Stomach smooth muscle (tissue), 2 donors: ENCODE measurements around the gene PRICKLE2.

Experiments used
- H3K27ac ChIP-seq: one replicate; pipeline ENCODE4 v1.7.0; 2013; ENCODE audit warnings: mild to moderate bottlenecking, low read length, inconsistent platforms
- H3K27me3 ChIP-seq, 2 donors: one replicate each; pipeline ENCODE4 v1.7.0; 2013; ENCODE audit warnings: low read length in 2 of 2; ENCODE audit not compliant: insufficient read depth in 2 of 2, control insufficient read depth in 1 of 2
- H3K36me3 ChIP-seq, 2 donors: one replicate each; pipeline ENCODE4 v1.7.0; 2013; ENCODE audit warnings: low read length in 2 of 2; ENCODE audit not compliant: control insufficient read depth in 2 of 2, insufficient read depth in 2 of 2
- H3K4me1 ChIP-seq: one replicate; pipeline ENCODE4 v1.7.0; 2013; ENCODE audit warnings: low read length; ENCODE audit not compliant: control insufficient read depth, insufficient read depth
- H3K4me3 ChIP-seq, 2 donors: one replicate each; pipeline ENCODE4 v1.7.0; 2013; ENCODE audit warnings: low read length in 2 of 2
- H3K9ac ChIP-seq, 2 donors: one replicate each; pipeline ENCODE4 v1.7.0; 2013; ENCODE audit warnings: low read length in 2 of 2, mild to moderate bottlenecking in 1 of 2
- H3K9me3 ChIP-seq, 2 donors: one replicate each; pipeline ENCODE4 v1.7.0; 2013; ENCODE audit warnings: low read length in 2 of 2; ENCODE audit not compliant: control insufficient read depth in 2 of 2
- donor health status: healthy.
- donor health status: Pancreatic carcinoma.

The PRICKLE2 gene

GRCh38 chr3:64209866-64210621, 15.2 kb downstream of the PRICKLE2 start:
- Histone ChIP-seq H3K9me3 (no peaks in the 10 kb centered on the region), H3K27ac (peak overlapping the region; percentile 89), H3K4me1 (peaks cover 76% of the 10 kb centered on the region), H3K27me3 (no peaks in the 10 kb centered on the region), H3K36me3 (peaks cover 0 to 2% of the 10 kb centered on the region in 2 donors), H3K9ac (peak overlapping the region; percentile 8 to 55), H3K4me3 (peak overlapping the region in 1 of 2 donors; percentile 47)

- Histone ChIP-seq H3K27me3 (no peaks in the 10 kb centered on the region), H3K4me3 (peak overlapping the region; percentile 15 to 49), H3K9ac (peak overlapping the region in 1 of 2 donors; percentile 7), H3K27ac (peak overlapping the region; percentile 78), H3K36me3 (peaks cover 0 to 2% of the 10 kb centered on the region in 2 donors), H3K4me1 (peaks cover 56% of the 10 kb centered on the region), H3K9me3 (no peaks in the 10 kb centered on the region)
These were observed 17.8 kb downstream of the PRICKLE2 start for GRCh38 chr3:64207289-64208080.

DNA sequence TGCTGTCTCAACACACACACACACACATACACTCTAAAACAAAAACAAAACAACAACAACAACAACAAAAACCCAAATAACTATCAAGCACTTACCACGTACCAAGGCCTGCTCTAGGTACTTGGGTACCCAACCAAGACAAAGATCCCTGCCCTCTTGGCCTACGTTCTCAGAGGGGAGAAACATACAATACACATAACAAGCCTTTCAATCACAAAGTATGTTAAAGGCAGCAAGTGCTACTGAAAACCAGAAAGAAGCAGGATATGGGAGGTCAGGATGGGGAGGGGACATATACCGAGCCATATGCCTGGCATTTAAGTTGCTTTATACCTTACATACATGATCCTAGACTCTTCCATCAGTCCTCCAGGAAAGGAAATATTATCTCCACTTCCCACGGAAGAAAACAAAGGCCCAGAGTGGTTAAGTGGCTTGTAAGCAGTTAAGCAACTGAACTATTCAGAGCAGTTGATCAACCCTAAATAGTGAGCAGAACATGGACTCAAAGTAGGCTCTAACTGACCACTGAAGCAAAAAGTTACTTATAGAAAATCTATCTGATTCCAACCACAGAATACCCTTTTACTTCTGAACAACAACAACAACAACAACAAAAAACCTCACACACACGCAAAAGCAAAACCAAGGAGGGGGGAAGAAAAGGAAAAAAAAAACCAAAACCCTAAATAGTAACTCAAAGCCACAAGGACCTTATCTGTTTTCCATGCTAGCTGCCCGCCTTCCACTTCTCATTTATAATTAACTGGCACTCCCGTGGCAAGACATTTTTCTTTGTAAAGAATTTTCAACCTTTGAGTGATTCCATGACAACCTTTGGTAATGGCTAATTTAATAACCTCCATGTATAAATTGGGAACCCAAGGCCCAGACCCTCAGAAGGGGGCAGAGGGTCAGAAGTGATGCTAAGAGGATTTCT, 21.0 kb downstream of the PRICKLE2 start:
- no peak overlapping the region for H3K4me3 ChIP-seq
- H3K9ac ChIP-seq = no peak overlapping the region
- peak overlapping the region; percentile 26 for H3K27ac ChIP-seq
- H3K4me1 ChIP-seq = peaks cover 25% of the 10 kb centered on the region
- H3K36me3 ChIP-seq = no peaks in the 10 kb centered on the region
- H3K27me3 ChIP-seq = no peaks in the 10 kb centered on the region
- no peaks in the 10 kb centered on the region for H3K9me3 ChIP-seq

- Histone ChIP-seq H3K36me3 (peaks cover 0 to 2% of the 10 kb centered on the region in 2 donors), H3K4me1 (peaks cover 23% of the 10 kb centered on the region), H3K9me3 (no peaks in the 10 kb centered on the region), H3K27ac (no peak overlapping the region), H3K27me3 (no peaks in the 10 kb centered on the region), H3K4me3 (no peak overlapping the region), H3K9ac (no peak overlapping the region)
These were observed 22.1 kb downstream of the PRICKLE2 start for GRCh38 chr3:64203216-64203615.

GRCh38 chr3:64199932-64200331, 25.3 kb downstream of the PRICKLE2 start:
- Histone ChIP-seq H3K9me3 (peaks cover 0 to 3% of the 10 kb centered on the region in 2 donors), H3K9ac (no peak overlapping the region), H3K36me3 (peaks cover 3 to 11% of the 10 kb centered on the region in 2 donors), H3K27me3 (no peaks in the 10 kb centered on the region), H3K4me3 (no peak overlapping the region), H3K4me1 (no peaks in the 10 kb centered on the region), H3K27ac (no peak overlapping the region)

GRCh38 chr3:64196236-64196929, 28.9 kb downstream of the PRICKLE2 start:
- Histone ChIP-seq H3K27ac (no peak overlapping the region), H3K4me3 (no peak overlapping the region), H3K27me3 (no peaks in the 10 kb centered on the region), H3K36me3 (peaks cover 5 to 11% of the 10 kb centered on the region in 2 donors), H3K9ac (no peak overlapping the region), H3K9me3 (peaks cover 0 to 3% of the 10 kb centered on the region in 2 donors), H3K4me1 (no peaks in the 10 kb centered on the region)

GRCh38 chr3:64195789-64196188, 29.5 kb downstream of the PRICKLE2 start:
- Histone ChIP-seq H3K9ac (no peak overlapping the region), H3K4me3 (no peak overlapping the region), H3K27ac (no peak overlapping the region), H3K36me3 (peaks cover 5 to 11% of the 10 kb centered on the region in 2 donors), H3K27me3 (no peaks in the 10 kb centered on the region), H3K9me3 (peaks cover 0 to 3% of the 10 kb centered on the region in 2 donors), H3K4me1 (peaks cover under 1% of the 10 kb centered on the region)

- no peak overlapping the region for H3K4me3 ChIP-seq
- no peak overlapping the region for H3K27ac ChIP-seq
- no peaks in the 10 kb centered on the region for H3K27me3 ChIP-seq
- no peaks in the 10 kb centered on the region for H3K9me3 ChIP-seq
- H3K36me3 ChIP-seq = peaks cover 2% of the 10 kb centered on the region in 2 donors
- peaks cover 36% of the 10 kb centered on the region for H3K4me1 ChIP-seq
- H3K9ac ChIP-seq = no peak overlapping the region
These were observed 33.4 kb downstream of the PRICKLE2 start for GRCh38 chr3:64191822-64192221.

DNA sequence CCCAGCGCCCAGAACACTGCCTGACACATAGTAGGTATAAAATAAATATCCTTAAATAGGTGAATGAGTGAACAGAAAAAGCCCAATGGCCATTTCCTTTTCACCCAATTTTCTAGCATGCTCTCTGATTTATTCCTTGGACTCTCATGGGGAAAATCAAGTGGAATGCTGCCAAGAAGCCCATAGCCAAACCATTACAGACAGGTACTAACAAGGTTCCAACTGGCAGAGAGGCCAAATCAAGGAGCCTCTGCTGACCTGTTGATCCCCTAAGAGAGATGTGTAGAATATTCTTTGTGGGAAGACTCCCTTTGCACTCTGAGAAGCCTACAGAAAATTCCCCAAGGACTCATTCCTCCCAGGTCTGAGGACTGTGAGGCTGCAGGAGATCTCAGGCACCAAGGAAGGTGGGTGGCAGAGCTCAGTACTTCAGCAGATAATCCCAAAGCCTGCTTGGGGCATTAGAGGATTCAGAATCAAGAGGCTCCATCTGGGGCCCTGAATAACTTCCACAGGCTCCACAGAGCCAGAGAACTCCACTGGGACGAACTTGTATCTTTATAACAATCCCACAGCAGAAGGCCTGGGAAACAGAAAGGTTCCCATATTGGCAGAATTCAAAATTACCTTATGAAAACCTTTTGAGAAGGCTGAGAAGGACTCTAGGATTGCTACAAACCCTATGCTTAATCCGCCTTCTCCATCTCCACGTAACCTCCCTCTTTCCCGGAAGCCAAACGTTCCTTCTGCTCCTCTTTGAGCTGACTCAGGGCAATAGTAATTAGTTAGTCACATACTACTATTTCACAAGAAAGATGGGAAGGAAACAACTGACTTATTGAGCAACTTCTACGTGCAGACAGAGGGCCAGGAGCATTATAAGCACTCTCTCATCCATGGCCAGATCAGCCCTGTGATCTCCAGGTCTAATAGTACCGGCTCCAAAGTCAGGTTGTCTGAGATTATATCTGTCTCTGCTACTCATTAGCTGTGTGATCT, 34.5 kb downstream of the PRICKLE2 start:
- Histone ChIP-seq H3K27ac (peak overlapping the region; percentile 25), H3K9ac (no peak overlapping the region), H3K4me1 (peaks cover 42% of the 10 kb centered on the region), H3K36me3 (peaks cover 0 to 2% of the 10 kb centered on the region in 2 donors), H3K27me3 (no peaks in the 10 kb centered on the region), H3K9me3 (no peaks in the 10 kb centered on the region), H3K4me3 (no peak overlapping the region)
